Activated CD8-positive, alpha-beta T cell treated with anti-CD3 and anti-CD28 coated beads for 36 hours (primary cell): ENCODE data around the gene KLHL35. TPM values are rescaled to one million over a fixed set of nuclear protein-coding genes. Genes with fewer than 3 reads are reported as not detected.

Experiments
- ATAC-seq: fragments of 200-7000 bp; cut with Tn5 transposase; one replicate; pipeline ENCODE4 v1.10.0; 2021; ENCODE audit warnings: mild to moderate bottlenecking, moderate library complexity
- CTCF ChIA-PET: fragments of 350-600 bp; sonication (Branson Sonifier 250); formaldehyde crosslinking; loops from one replicate; lab custom pipeline; 2021; ENCODE audit warnings: antibody characterized with exemption; lab: Charles Lee
- POLR2A ChIA-PET: fragments of 350-600 bp; sonication (Branson Sonifier 250); formaldehyde crosslinking; loops from one replicate; lab custom pipeline; 2021; ENCODE audit warnings: antibody characterized with exemption; lab: Charles Lee
- DNase-seq: peaks from one replicate; pipeline ENCODE4 v3.0.0-alpha.2; 2020
- H3K27ac Mint-ChIP-seq: one replicate; pipeline ENCODE4 v1.8.0; 2021; ENCODE audit warnings: mild to moderate bottlenecking, mixed read lengths
- H3K27me3 Mint-ChIP-seq: one replicate; pipeline ENCODE4 v1.8.0; 2021; ENCODE audit warnings: mixed read lengths
- H3K36me3 Mint-ChIP-seq: one replicate; pipeline ENCODE4 v1.8.0; 2021; ENCODE audit warnings: low read depth, mixed read lengths
- H3K4me1 Mint-ChIP-seq: one replicate; pipeline ENCODE4 v1.8.0; 2021; ENCODE audit warnings: low read depth, mixed read lengths
- H3K4me3 Mint-ChIP-seq: one replicate; pipeline ENCODE4 v1.8.0; 2021; ENCODE audit warnings: mild to moderate bottlenecking, moderate library complexity, mixed read lengths
- H3K9me3 Mint-ChIP-seq: one replicate; pipeline ENCODE4 v1.8.0; 2021; ENCODE audit warnings: mixed read lengths
- CTCF ChIP-seq: fragments of 200-600 bp; IDR thresholded peaks from one replicate; pipeline ENCODE4 v1.8.0; 2022; ENCODE audit warnings: antibody characterized with exemption, mild to moderate bottlenecking
- intact Hi-C: fragments of 100-400 bp; cut with micrococcal nuclease; formaldehyde crosslinking; loops from one replicate; pipeline ENCODE4 v1.10.0; 2022
- total RNA-seq, 2 experiments: library from RNA; stranded (reverse); gene quantifications; one replicate each; pipeline ENCODE4 v1.2.3, GENCODE V29; 2021

Gene KLHL35
- total RNA-seq, 2 experiments from 2014 or later: 0.16 to 0.77 TPM

GRCh38 chr11:75479597-75480145 is 46.7 kb upstream of the KLHL35 start:
- TF ChIP-seq CTCF: no peak
- Mint-ChIP-seq H3K36me3 (no peaks in the 10 kb centered on the region), H3K9me3 (no peaks in the 10 kb centered on the region), H3K27ac (no peak overlapping the region), H3K27me3 (no peaks in the 10 kb centered on the region), H3K4me1 (peaks cover 16% of the 10 kb centered on the region), H3K4me3 (no peak overlapping the region)
- intact Hi-C loops: no loop called here
- DNase-seq: no peak
- ChIA-PET POLR2A (no interaction called here), CTCF (no interaction called here)
- ATAC-seq: no peak

GRCh38 chr11:75478783-75479596 is 46.0 kb upstream of the KLHL35 start:
- ATAC-seq (no peak), DNase-seq (no peak)
- intact Hi-C loops: no loop called here
- ChIA-PET CTCF (interaction anchor here (1.0 to 1.8 kb wide), 3 partner anchors 34 to 222 kb away, joined by 3 to 7 read pairs (median 3); no protein-coding TSS in a partner anchor), POLR2A (interaction anchor here (1.2 to 1.4 kb wide), 2 partner anchors 65 to 79 kb away, joined by 3 read pairs; no protein-coding TSS in a partner anchor)
- no peak overlapping the region for H3K4me3 Mint-ChIP-seq
- no peaks in the 10 kb centered on the region for H3K36me3 Mint-ChIP-seq
- no peak overlapping the region for H3K27ac Mint-ChIP-seq
- H3K4me1 Mint-ChIP-seq: peaks cover 17% of the 10 kb centered on the region
- H3K27me3 Mint-ChIP-seq: no peaks in the 10 kb centered on the region
- TF ChIP-seq CTCF: no peak
- no peaks in the 10 kb centered on the region for H3K9me3 Mint-ChIP-seq

- intact Hi-C loops: no loop called here
- POLR2A ChIA-PET: interaction anchor here (1.4 kb wide), 1 partner anchor 78 kb away, joined by 3 read pairs; no protein-coding TSS in a partner anchor
- no peak for TF ChIP-seq CTCF
- CTCF ChIA-PET: interaction anchor here (1.5 to 1.8 kb wide), 2 partner anchors 33 to 89 kb away, joined by 3 to 7 read pairs; no protein-coding TSS in a partner anchor
- Mint-ChIP-seq H3K27ac (no peak overlapping the region), H3K27me3 (no peaks in the 10 kb centered on the region), H3K36me3 (no peaks in the 10 kb centered on the region), H3K4me1 (peaks cover 17% of the 10 kb centered on the region), H3K9me3 (no peaks in the 10 kb centered on the region), H3K4me3 (no peak overlapping the region)
- no peak for DNase-seq
- ATAC-seq: no peak
Measured at GRCh38 chr11:75477614-75477935, 44.6 kb upstream of the KLHL35 start.

GRCh38 chr11:75476739-75477613 is 44.0 kb upstream of the KLHL35 start:
- no peaks in the 10 kb centered on the region for H3K9me3 Mint-ChIP-seq
- peaks cover 17% of the 10 kb centered on the region for H3K4me1 Mint-ChIP-seq
- no peaks in the 10 kb centered on the region for H3K36me3 Mint-ChIP-seq
- H3K27me3 Mint-ChIP-seq: no peaks in the 10 kb centered on the region
- intact Hi-C loops: no loop called here
- ATAC-seq: no peak
- no peak for DNase-seq
- TF ChIP-seq CTCF: no peak
- POLR2A ChIA-PET: interaction anchor here (1.1 to 1.9 kb wide), 2 partner anchors 14 to 47 kb away, joined by 3 to 5 read pairs; no protein-coding TSS in a partner anchor
- no peak overlapping the region for H3K4me3 Mint-ChIP-seq
- peak overlapping the region; percentile 35 for H3K27ac Mint-ChIP-seq
- CTCF ChIA-PET: interaction anchor here (1.6 to 1.9 kb wide), 3 partner anchors 26 to 57 kb away, joined by 7 to 8 read pairs (median 7); no protein-coding TSS in a partner anchor
